ENCODE results near the gene NR6A1.

The NR6A1 gene

DNA sequence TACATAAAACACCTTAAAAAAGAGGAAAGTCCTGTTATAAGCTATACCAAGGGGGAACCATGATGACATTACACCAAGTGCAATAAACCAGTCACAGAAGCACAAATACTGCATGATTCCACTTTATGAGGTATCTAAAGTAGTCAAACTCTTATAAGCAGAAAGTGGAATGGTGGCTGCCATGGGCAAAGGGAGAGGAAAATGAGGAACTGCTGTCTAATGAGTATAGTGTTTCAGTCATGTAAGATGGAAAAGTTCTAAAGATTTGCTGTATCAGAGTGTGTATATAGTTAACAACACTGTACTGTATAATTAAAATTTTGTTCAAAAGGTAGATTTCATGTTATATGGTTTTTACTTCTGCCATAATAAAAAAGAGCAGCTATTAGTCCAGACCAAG, 229.3 kb downstream of the NR6A1 start:
- no peak for TF ChIP-seq ZFX (IDR thresholded peaks at IDR 0.05; ENCODE audit: borderline replicate concordance)
- TF ChIP-seq, protein P1, sequence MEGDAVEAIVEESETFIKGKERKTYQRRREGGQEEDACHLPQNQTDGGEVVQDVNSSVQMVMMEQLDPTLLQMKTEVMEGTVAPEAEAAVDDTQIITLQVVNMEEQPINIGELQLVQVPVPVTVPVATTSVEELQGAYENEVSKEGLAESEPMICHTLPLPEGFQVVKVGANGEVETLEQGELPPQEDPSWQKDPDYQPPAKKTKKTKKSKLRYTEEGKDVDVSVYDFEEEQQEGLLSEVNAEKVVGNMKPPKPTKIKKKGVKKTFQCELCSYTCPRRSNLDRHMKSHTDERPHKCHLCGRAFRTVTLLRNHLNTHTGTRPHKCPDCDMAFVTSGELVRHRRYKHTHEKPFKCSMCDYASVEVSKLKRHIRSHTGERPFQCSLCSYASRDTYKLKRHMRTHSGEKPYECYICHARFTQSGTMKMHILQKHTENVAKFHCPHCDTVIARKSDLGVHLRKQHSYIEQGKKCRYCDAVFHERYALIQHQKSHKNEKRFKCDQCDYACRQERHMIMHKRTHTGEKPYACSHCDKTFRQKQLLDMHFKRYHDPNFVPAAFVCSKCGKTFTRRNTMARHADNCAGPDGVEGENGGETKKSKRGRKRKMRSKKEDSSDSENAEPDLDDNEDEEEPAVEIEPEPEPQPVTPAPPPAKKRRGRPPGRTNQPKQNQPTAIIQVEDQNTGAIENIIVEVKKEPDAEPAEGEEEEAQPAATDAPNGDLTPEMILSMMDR (IDR thresholded peaks at IDR 0.05) = no peak
- no peak overlapping the region for H3K27ac ChIP-seq

DNA sequence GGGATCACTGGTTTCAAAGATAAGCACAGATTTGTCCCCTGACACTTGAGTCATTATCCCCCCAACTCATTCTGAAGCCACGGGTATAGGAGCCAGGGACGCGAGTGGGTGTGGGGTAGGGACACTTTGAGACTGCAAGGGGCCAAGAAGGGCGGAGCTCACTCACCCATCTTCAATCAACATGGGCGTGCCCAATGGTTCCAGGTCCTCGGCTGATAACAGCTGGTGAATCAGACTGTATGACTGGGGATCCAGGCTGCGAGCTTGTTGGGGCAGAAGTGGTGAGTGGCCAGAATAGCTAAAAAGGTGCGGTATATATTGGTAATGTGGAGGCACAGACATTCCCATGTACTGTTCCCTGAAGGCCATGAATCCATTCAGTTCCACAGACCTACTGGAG, 233.2 kb downstream of the NR6A1 start:
- TF ChIP-seq, protein P1 (IDR thresholded peaks at IDR 0.05) = no peak
- no peak for TF ChIP-seq ZFX (IDR thresholded peaks at IDR 0.05; ENCODE audit: borderline replicate concordance)
- H3K27ac ChIP-seq = no peak overlapping the region

DNA sequence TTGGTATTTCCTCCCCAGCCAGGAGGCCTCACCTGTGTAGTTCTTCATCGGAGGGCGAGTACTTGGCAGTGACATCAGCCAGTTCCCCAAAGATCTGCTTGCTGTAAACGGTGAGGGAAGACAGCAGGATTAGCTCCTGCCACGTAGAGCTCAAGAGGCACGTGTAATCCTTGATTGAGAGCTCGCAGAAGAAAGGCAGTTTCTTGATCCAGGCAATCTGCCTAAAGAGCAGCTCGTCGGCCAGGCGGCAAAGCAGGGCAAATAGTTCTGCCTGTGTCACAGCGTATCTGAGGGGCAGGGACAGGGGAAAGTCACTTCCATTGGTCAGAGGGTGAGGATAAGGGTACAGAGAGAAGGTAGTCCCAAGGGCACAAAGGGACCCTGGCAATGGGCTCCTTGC, 235.3 kb downstream of the NR6A1 start:
- TF ChIP-seq, protein P1 (IDR thresholded peaks at IDR 0.05) = no peak
- no peak for TF ChIP-seq ZFX (IDR thresholded peaks at IDR 0.05; ENCODE audit: borderline replicate concordance)
- no peak overlapping the region for H3K27ac ChIP-seq

DNA sequence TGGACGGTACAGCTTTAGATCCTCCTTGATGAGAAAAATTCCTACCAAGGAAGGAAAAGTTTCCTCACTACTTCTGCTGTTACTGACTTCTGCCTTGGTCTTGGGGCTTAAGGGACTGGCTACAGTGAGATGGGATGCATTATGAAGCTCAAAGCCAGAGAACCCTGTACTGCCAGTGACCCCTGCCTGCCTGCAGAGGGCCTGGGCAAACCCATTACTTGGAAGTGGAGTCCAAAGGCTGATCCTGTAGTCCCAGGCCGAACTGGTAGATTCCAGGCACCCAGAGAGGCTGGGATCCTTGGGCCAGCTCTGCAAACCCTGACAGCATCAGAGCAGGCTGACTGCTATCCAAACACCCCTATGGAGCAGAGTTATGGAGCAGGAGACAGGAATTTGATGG, 238.2 kb downstream of the NR6A1 start:
- no peak overlapping the region for H3K27ac ChIP-seq
- TF ChIP-seq ZFX (IDR thresholded peaks at IDR 0.05; ENCODE audit: borderline replicate concordance) = no peak
- TF ChIP-seq, protein P1 (IDR thresholded peaks at IDR 0.05) = no peak; the same call in 1 of the 2 replicates

DNA sequence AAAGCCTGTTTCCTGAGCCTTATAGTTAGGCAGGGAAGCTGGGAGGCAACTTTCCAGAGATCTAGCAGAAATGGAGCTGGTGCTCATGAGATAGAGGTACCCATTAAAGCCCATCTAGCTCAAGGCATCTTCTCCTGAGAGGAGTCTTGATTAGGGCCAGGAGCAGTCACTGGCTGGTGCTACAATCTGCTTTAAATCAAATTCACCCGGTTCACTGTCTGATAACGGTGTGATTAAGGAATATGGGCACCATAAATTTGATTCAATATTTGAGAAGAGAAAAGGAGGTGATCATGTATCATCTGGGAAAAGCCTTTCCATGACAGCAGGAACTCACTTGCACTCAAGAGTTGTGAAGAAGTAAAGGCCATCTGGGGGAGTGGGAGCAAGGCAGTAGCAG, 240.0 kb downstream of the NR6A1 start:
- TF ChIP-seq, protein P1 (IDR thresholded peaks at IDR 0.05) = no peak
- no peak for TF ChIP-seq ZFX (IDR thresholded peaks at IDR 0.05; ENCODE audit: borderline replicate concordance)
- H3K27ac ChIP-seq = no peak overlapping the region

DNA sequence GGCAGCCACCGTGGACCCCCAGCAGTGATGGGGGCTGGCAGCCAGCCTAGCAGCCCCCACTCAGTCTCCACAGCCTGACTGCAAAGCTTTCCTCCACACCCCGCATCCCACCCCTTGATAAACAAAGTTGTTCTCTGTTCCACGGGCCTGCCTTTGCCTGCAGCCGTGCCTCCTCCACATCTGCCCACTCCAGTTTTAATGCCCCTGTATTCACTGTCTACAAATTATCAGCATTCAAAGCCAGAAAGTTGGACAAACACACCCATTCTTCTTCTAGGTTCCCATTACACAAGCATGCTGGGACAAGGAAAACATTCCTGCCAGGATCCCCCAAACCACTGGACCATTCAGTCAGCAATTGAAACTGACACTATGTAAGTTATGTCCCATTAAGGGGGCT, 240.9 kb downstream of the NR6A1 start:
- H3K27ac ChIP-seq = no peak overlapping the region
- TF ChIP-seq, protein P1 (IDR thresholded peaks at IDR 0.05) = no peak
- no peak for TF ChIP-seq ZFX (IDR thresholded peaks at IDR 0.05; ENCODE audit: borderline replicate concordance)

DNA sequence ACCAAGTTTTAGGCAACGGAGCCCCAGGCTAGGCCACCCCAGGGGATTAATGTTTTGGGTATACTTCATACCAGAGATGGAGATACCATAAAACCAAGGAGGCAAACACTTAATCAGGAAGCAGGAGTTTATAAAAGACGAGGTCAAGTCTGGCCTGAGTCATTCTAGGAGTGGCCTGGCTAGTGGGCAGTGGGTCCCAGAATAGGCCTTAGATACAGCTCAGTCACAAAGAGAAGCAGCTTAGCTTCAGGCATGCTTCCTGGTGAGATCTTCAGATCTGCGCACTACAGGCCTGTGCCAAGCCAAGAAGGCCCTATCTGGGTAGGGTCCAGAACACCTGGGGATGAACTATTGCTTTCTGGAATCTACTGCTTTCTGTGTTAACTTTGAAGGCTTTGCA, 243.3 kb downstream of the NR6A1 start:
- TF ChIP-seq, protein P1 (IDR thresholded peaks at IDR 0.05) = no peak
- TF ChIP-seq ZFX (IDR thresholded peaks at IDR 0.05; ENCODE audit: borderline replicate concordance) = no peak
- no peak overlapping the region for H3K27ac ChIP-seq

All from 22Rv1 (cell line).